Spleen (tissue), 11 donors: ENCODE data around the gene KIAA1217. TPM values are rescaled to one million over a fixed set of nuclear protein-coding genes. Genes with fewer than 3 reads are reported as not detected.

Experiments used
- DNase-seq: peaks from one replicate; pipeline ENCODE4 v3.0.0-alpha.2; 2020
- H3K27ac ChIP-seq, 8 donors: fragments of 200-600 bp; sonication (generic) in 7 of 8; 1 replicate in 4 of 8; 2 replicates in 4 of 8; pipeline versions ENCODE4 v1.5.0 to v1.8.0; 2016 to 2021; ENCODE audit warnings: inconsistent platforms in 4 of 8, mild to moderate bottlenecking in 4 of 8, moderate library complexity in 1 of 8
- H3K27me3 ChIP-seq, 7 donors: fragments of 200-600 bp; sonication (generic) in 6 of 7; replicated peaks in 1 of 7; 1 replicate in 4 of 7; 2 replicates in 3 of 7; pipeline versions ENCODE4 v1.5.0 to v1.8.0; 2016 to 2021; ENCODE audit warnings: inconsistent platforms in 3 of 7, mild to moderate bottlenecking in 1 of 7
- H3K36me3 ChIP-seq, 6 donors: fragments of 200-600 bp; sonication (generic) in 5 of 6; 1 replicate in 4 of 6; 2 replicates in 2 of 6; pipeline versions ENCODE4 v1.5.0 to v1.8.0; 2016 to 2021; ENCODE audit warnings: inconsistent platforms in 2 of 6
- H3K4me1 ChIP-seq, 6 donors: fragments of 200-600 bp; sonication (generic) in 5 of 6; 1 replicate in 3 of 6; 2 replicates in 3 of 6; pipeline versions ENCODE4 v1.5.0 to v1.8.0; 2016 to 2021; ENCODE audit warnings: inconsistent platforms in 3 of 6
- H3K4me3 ChIP-seq, 8 donors: fragments of 200-600 bp; sonication (generic) in 7 of 8; 1 replicate in 4 of 8; 2 replicates in 4 of 8; pipeline versions ENCODE4 v1.5.0 to v1.8.0; 2016 to 2021; ENCODE audit warnings: inconsistent platforms in 4 of 8, mild to moderate bottlenecking in 4 of 8, moderate library complexity in 2 of 8
- H3K9me3 ChIP-seq, 8 donors: fragments of 200-600 bp; sonication (generic) in 7 of 8; 1 replicate in 4 of 8; 2 replicates in 4 of 8; pipeline versions ENCODE4 v1.5.0 to v1.8.0; 2016 to 2021; ENCODE audit warnings: inconsistent platforms in 4 of 8
- POLR2A ChIP-seq, 3 donors: fragments of 450-650 bp; IDR thresholded peaks; one replicate each; pipeline ENCODE4 v1.5.1; 2017; ENCODE audit warnings: antibody characterized with exemption in 3 of 3, mild to moderate bottlenecking in 1 of 3
- POLR2AphosphoS5 ChIP-seq, 3 donors: sonication (generic); formaldehyde crosslinking; IDR thresholded peaks; one replicate each; pipeline ENCODE4 v1.5.1; 2017; ENCODE audit warnings: antibody characterized with exemption in 3 of 3
- WGBS, 5 donors: extraction: QIAGEN DNeasy Blood & Tissue Kit in 3 of 5; methylation state at CpG; one replicate each; pipeline versions ENCODE4 v1.1.5 to v1.1.7; 2013 to 2018; 5-methylcytosine and 5-hydroxymethylcytosine counted together
- intact Hi-C: fragments of 100-400 bp; cut with DNase I; formaldehyde crosslinking; loops from one replicate; pipeline ENCODE4 v1.15.0; 2023; ENCODE audit warnings: low total_unique reads
- polyA plus RNA-seq, 3 donors: library from polyadenylated mRNA; stranded (reverse); fragments of 200-250 nt; gene quantifications; one replicate each; pipeline ENCODE4 v1.2.1, GENCODE V29; 2013
- total RNA-seq, 7 donors: library from RNA; depleted of rRNA in 3 of 7; stranded (reverse); fragments of >200 nt in 3 of 7; fragmentation: NEBNext Ultra II Directional in 4 of 7; extraction: Animal tissue kit (Norgen Biotek cat#: 25700) in 4 of 7; gene quantifications; one replicate each; pipeline versions ENCODE4 v1.1.0 to v1.2.1, GENCODE V29; 2016 to 2021
- TF ChIP-seq, protein P1 (sequence below), 11 experiments: fragments of 200-600 bp in 7 of 11; fragments of 450-650 bp in 4 of 11; sonication (generic) in 4 of 11; IDR thresholded peaks in 8 of 11; conservative IDR thresholded peaks in 3 of 11; 1 replicate in 7 of 11; 2 replicates in 4 of 11; pipeline versions ENCODE4 v1.4.0 to v1.8.0; 2016 to 2021; ENCODE audit warnings: antibody characterized with exemption in 11 of 11, inconsistent platforms in 4 of 11, mild to moderate bottlenecking in 1 of 11
- donor health status: healthy with polysubstance abuse.
- donor health status: DM: no; HTN: no; CAD: no; lungs with moderate emphysema.
- donor health status: DM: no; HTN: no; CAD: no.
- donor health status: Bipolar disorder and iron deficiency.
- donor health status: healthy.
- donor health status: DM: no; HTN: no; CAD: no.
- donor health status: DM: yes; HTN: yes; CAD: no.

The KIAA1217 gene
- total and polyA plus RNA-seq, 10 donors = 2.2 to 40.7 (median 21.4) TPM

DNA sequence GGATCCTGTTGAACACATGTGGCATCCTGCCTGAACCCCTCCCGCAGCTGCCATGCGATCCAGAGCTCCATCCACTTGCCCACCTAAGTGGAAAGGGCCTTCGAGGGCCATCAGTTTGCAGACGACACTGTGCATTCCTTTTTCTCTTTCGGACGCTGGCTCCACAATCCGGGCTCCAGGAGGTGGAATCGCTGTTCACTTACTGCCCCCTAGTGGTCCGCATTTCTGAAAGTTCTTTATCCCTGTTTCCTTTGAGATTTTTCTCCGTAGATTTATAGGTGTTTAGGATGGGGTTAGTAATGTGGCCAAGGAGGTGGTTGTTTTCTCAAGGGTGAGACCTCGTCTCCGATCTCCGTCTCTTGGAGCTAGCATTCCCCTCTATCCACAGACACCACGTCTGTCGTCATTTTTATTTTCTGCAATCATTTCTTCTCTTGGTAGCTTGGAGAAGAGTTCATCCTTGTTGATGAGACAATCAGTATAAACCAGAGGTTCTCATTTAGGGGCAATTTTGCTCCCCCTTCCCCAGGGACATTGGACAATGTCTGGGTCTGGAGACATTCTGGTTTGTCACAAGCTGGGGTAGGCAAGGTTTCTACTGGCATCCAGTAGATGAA is 310.2 kb downstream of the KIAA1217 start:
- no peak for TF ChIP-seq POLR2AphosphoS5 (IDR thresholded peaks at IDR 0.05)
- TF ChIP-seq, protein P1, sequence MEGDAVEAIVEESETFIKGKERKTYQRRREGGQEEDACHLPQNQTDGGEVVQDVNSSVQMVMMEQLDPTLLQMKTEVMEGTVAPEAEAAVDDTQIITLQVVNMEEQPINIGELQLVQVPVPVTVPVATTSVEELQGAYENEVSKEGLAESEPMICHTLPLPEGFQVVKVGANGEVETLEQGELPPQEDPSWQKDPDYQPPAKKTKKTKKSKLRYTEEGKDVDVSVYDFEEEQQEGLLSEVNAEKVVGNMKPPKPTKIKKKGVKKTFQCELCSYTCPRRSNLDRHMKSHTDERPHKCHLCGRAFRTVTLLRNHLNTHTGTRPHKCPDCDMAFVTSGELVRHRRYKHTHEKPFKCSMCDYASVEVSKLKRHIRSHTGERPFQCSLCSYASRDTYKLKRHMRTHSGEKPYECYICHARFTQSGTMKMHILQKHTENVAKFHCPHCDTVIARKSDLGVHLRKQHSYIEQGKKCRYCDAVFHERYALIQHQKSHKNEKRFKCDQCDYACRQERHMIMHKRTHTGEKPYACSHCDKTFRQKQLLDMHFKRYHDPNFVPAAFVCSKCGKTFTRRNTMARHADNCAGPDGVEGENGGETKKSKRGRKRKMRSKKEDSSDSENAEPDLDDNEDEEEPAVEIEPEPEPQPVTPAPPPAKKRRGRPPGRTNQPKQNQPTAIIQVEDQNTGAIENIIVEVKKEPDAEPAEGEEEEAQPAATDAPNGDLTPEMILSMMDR (IDR thresholded peaks at IDR 0.05 in 8 of 11, conservative IDR thresholded peaks at IDR 0.05 in 3 of 11) = peak in 10 of 11 experiments; percentile 10 to 67 (median 50)
- Histone ChIP-seq H3K36me3 (peaks cover 0 to 26% (median 0%) of the 10 kb centered on the region in 6 donors), H3K27me3 (peaks cover 0 to 10% (median 0%) of the 10 kb centered on the region in 7 donors), H3K9me3 (no peaks in the 10 kb centered on the region), H3K4me1 (peaks cover 0 to 7% (median 0%) of the 10 kb centered on the region in 6 donors), H3K27ac (no peak overlapping the region), H3K4me3 (no peak overlapping the region)
- intact Hi-C loops = no loop called here
- 10 to 21% (median 18%) methylated on average over 15 of the region's 15 CpGs for WGBS, 5 donors
- DNase-seq = no peak

DNA sequence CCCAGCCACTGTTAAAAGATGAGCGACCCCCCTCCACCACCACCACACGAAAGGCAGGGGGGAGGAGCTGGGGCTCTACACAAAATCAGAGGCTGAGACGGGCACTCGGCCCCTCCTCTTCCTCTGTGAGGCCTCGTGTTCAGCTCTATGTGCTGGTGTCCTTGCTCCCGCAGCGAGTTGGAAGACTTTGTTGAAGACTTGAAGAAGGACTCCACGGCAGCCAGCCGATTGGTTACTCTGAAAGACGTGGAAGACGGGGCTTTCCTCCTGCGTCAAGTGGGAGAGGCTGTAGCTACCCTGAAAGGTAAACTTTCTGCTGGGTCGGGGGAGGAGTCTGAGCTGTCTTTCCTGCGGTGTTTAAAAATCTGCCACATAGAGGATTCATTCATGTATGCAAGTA is 311.0 kb downstream of the KIAA1217 start:
- intact Hi-C loops = no loop called here

DNA sequence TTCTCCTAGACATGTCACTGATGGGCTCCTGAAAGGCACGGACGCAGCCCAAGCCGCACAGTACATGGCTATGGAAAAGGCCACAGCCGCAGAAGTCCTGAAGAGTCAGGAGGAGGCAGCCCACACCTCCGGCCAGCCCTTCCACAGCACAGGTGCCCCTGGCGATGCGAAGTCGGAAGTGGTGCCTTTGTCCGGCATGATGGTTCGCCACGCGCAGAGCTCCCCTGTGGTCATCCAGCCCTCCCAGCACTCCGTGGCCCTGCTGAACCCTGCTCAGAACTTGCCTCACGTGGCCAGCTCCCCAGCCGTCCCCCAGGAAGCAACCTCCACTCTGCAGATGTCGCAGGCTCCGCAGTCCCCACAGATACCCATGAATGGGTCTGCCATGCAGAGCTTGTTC is 315.4 kb downstream of the KIAA1217 start:
- peaks cover 0 to 55% (median 0%) of the 10 kb centered on the region in 6 donors for H3K36me3 ChIP-seq
- no peaks in the 10 kb centered on the region for H3K9me3 ChIP-seq
- H3K4me1 ChIP-seq = peaks cover 0 to under 1% (median 0%) of the 10 kb centered on the region in 6 donors
- 85 to 95% (median 89%) methylated on average over 12 to 17 of the region's 17 CpGs for WGBS, 5 donors
- H3K4me3 ChIP-seq = no peak overlapping the region
- H3K27me3 ChIP-seq = peaks cover 0 to 9% (median 0%) of the 10 kb centered on the region in 7 donors
- TF ChIP-seq POLR2A (IDR thresholded peaks at IDR 0.05) (no peak), POLR2AphosphoS5 (IDR thresholded peaks at IDR 0.05) (no peak)
- TF ChIP-seq, protein P1 (IDR thresholded peaks at IDR 0.05 in 8 of 11, conservative IDR thresholded peaks at IDR 0.05 in 3 of 11) = no peak
- H3K27ac ChIP-seq = no peak overlapping the region
- intact Hi-C loops = no loop called here
- DNase-seq = no peak

More for the DNA sequence above, 311.0 kb downstream of the KIAA1217 start:
- peaks cover 0 to 10% (median 0%) of the 10 kb centered on the region in 7 donors for H3K27me3 ChIP-seq
- no peak for DNase-seq
- WGBS, 5 donors = 35 to 58% (median 48%) methylated on average over 14 of the region's 14 CpGs
- H3K36me3 ChIP-seq = peaks cover 0 to 32% (median 0%) of the 10 kb centered on the region in 6 donors
- H3K9me3 ChIP-seq = no peaks in the 10 kb centered on the region
- TF ChIP-seq POLR2A (IDR thresholded peaks at IDR 0.05) = no peak
- no peak for TF ChIP-seq POLR2AphosphoS5 (IDR thresholded peaks at IDR 0.05)
- TF ChIP-seq, protein P1 (IDR thresholded peaks at IDR 0.05 in 8 of 11, conservative IDR thresholded peaks at IDR 0.05 in 3 of 11) = no peak
- peaks cover 0 to 7% (median 0%) of the 10 kb centered on the region in 6 donors for H3K4me1 ChIP-seq
- no peak overlapping the region for H3K27ac ChIP-seq
- H3K4me3 ChIP-seq = no peak overlapping the region

DNA sequence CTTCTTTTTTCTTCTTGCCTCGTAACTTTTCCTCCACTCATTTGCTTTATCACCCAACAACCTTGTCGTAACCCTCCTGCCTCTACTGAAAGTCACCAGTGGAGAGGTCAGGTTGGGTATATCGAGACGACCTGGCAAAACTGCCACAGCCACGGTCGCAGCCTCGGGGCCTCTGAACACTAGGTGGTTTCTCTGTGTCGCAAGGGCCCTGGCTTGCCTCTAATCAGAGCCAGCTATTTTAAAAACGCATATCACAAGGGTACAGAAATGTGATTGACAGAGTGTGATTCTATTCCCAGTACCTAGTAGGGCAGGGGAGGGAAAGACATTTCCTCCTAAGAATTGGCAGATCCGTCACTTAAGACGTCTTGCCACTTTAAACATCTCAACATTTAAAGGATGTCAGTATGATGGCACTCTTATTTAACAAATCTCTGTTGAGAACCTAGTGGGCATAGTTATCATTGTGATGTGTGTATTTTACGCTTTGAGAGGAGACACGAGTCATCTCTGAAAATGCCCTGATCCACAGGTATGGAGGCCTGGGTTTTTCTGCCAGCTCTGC is 317.2 kb downstream of the KIAA1217 start:
- intact Hi-C loops = no loop called here
- DNase-seq = no peak
- Histone ChIP-seq H3K9me3 (no peaks in the 10 kb centered on the region), H3K4me1 (no peaks in the 10 kb centered on the region), H3K27ac (no peak overlapping the region), H3K36me3 (peaks cover 0 to 48% (median 0%) of the 10 kb centered on the region in 6 donors), H3K27me3 (no peaks in the 10 kb centered on the region), H3K4me3 (no peak overlapping the region)
- WGBS, 5 donors = 87 to 93% (median 91%) methylated on average over 13 of the region's 13 CpGs
- TF ChIP-seq POLR2A (IDR thresholded peaks at IDR 0.05) (no peak), POLR2AphosphoS5 (IDR thresholded peaks at IDR 0.05) (no peak)
- TF ChIP-seq, protein P1 (IDR thresholded peaks at IDR 0.05 in 8 of 11, conservative IDR thresholded peaks at IDR 0.05 in 3 of 11) = no peak
